ENCODE data around the gene SYDE2.
"Not testable (repeated sequence)": the region's sequence is repeated elsewhere in the genome, so short reads cannot be mapped to it uniquely, and the experiment has no call there.

Gene SYDE2

DNA sequence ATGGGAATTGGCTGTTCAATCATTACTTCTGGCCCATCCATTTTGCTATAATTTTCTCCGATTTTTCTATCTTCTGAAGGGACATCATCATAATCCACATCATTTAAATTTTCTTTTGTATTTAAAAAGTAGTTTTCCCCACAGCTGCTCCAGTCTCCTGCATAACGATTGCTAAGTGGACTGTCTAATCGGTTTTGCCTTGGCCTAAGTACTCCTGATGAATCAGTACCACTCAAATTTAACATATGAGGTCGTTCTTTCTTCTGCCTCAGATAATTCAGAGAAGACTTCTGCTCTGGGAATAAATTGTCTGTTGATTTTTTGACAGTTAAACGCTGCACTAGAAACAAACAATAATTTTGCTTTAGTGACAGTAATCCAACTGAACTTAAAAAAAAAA is 41.9 kb downstream of the SYDE2 start:
- no peak for DNase-seq

- DNase-seq, result no peak
Observed at GRCh38 chr1:85157436-85157835, 43.4 kb downstream of the SYDE2 start.

- DNase-seq, result no peak
Observed at GRCh38 chr1:85153149-85153891, 47.5 kb downstream of the SYDE2 start.

DNA sequence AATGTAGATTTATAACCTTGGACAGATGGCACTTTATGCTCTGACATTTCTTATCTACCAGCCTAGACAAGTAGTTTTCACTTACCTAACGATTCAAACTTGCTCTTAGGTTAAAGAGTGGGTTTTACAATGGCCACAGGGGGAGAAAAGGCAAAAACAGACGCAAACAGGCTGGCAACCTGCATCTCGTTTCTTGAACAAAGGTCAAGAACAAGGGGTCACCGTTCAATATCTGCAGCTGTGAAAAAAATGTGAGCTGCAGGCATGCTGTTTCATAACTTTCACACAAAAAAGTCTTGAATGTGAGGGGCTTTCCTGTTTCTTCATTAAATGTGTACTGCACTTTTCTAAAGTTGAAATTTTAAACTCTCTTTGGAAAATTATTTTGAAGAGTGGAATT is 49.4 kb downstream of the SYDE2 start:
- no peak for DNase-seq

- no peak for DNase-seq
Observed at GRCh38 chr1:85149805-85150204, 51.0 kb downstream of the SYDE2 start.

DNA sequence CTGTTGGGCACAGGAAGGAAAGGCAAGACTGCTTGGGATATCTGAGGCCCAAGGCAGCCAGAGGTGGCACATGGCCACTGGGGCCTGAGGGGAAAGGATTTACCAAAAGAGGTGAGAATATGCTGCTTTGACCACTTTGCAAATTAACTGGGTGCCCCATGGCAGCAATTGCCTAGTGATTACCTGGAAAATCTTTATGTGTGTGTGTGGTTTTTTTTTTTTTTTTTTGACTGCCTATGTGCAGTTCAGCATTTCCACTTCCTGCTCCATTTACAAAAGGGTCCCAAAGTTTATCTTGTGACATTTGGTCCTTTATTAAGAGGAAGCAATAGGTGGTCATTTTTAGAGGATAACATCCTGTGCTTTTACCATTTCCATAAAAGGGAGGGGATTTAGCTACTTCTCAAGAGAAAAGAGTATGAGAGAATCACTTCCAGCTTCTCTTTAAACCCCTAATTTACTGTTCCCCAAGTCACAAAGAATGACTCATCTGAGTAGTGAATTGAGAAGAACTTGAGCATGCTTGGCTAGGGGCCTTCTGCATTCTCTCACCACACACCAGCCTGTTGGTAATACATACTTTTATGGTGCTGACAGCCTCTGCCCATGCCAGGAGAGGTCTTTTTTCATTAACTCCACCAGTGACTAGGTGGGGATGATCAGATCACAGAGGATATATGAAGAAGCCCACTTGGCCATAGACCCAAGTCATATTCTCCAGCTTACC is 52.1 kb downstream of the SYDE2 start:
- no peak for DNase-seq

DNA sequence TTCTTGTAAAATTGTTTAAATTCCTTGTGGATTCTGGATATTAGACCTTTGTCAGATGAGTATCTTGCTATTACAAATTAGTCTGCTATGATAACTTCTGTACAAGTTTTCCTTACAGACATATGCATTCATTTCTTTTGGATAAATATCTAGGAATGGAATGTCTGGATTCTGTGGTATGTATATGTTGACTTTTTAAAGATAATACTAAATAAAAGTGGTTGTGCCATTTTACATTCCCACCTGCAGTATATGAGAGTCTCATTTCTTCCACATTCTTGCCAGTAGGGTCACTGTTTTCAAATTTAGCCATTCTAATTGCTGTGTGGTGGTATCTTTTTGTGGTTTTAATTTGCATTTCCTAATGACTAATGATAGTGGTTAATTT is 53.9 kb downstream of the SYDE2 start:
- DNase-seq, result no peak

DNA sequence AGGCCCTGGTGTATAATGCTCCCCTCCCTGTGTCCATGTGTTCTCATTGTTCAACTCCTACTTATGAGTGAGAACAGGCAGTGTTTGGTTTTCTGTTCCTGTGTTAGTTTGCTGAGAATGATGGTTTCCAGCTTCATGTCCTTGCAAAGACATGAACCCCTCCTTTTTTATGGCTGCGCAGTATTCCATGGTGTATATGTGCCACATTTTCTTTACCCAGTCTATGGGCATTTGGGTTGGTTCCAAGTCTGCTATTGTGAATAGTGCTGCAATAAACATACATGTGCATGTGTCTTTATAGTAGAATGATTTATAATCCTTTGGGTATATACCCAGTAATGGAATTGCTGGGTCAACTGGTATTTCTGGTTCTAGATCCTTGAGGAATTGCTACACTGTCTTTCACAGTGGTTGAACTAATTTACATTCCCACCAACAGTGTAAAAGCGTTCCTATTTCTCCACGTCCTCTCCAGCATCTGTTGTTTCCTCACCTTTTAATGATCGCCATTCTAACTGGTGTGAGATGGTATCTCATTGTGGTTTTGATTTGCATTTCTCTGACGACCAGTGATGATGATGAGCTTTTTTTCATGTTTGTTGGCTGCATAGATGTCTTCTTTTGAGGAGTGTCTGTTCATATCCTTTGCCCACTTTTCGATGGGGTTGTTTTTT is 54.4 kb downstream of the SYDE2 start:
- DNase-seq, result not testable (repeated sequence)

- DNase-seq, result no peak
Observed at GRCh38 chr1:85144351-85144750, 56.5 kb downstream of the SYDE2 start.

GRCh38 chr1:85142753-85143152 is 58.1 kb downstream of the SYDE2 start:
- DNase-seq, result no peak

DNA sequence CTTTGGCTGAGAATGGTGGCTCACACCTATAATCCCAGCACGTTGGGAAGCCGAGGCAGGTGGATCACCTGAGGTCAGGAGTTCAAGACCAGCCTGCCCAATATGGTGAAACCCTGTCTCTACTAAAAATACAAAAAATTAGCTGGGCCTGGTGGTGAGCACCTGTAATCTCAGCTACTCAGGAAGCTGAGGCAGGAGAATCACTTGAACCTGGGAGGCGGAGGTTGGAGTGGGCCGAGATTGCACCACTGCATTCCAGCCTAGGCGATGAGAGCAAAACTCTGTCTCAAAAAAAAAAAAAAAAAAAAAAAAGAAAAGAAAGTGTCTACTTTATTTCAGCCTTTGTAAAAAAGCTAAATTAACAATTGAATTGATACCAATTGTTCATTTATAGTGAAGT is 62.4 kb downstream of the SYDE2 start:
- DNase-seq, result not testable (repeated sequence)

DNA sequence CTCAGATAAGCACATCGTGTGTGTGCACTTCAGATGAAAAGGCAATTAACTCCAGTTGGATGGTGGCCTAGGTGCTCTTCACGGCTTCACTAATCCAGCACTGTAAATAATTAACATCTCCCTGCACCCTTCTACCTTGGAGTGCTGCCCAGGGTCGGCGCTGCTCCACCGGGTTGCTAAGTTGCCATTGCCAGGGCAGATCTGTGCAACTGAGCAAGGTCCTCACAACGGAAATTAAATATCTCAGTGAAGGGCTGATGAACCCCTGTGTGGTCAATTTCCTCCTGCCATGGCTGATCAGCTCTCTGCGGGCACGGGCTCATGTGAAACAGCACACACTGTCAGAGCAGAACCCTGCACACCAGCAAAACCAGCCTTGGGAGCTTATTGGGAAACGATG is 63.2 kb downstream of the SYDE2 start:
- DNase-seq, result peak; percentile 80

DNA sequence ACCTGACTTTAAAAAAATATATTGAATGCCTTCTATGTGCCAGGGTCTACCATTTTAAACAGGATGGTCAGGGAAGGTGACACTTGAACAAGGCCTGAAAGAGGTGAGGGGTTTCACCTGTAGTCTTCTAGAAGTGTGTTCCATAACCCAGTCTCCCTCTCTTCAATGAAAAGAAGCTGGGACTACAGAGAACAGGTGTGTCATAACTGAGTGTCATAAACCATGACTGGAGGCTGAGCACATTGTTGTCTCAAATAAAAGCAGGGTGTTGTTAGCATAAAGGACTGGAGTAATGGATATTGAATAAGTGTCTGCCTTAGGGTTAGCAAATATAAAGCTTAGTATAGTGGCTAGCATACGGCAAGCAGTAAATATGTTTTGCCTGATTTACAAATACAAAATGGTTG is 65.4 kb downstream of the SYDE2 start:
- DNase-seq, result peak; percentile 82

DNA sequence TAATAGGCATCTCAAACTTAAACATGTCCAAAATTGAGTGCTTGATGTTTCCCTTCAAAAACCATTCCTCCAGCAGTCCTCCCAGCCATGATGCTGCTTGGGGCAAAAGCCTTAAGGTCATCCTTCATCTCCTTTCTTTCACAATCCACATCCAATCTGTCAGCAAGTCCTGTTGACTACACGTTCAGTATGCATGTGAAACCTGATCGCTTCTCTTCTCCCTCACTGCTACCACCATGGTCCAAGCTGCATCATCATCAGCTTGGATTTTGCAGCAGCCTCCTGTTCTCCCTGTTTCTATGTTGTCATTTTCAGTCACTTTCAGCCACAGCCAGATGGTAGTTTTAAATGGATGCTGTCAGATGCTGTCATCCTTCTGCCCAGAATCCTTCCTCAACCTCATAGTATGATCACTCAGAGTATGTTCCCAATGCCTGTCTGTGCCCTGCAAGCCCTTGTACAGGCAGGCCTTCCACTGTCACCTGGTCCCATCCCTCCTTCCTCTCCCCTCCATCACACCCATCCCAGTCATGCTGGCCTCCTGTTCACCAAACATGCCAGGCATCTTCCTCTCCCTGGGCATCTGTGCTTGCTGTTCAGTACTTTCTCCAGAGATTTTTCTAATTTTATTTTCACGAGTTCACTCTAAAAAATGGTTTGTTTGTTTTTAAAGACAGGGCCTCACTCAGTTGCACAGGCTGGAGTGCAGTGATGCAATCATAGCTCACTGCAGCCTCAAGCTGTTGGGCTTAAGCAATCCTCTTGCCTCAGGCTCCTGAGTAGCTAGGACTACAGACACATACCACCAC is 66.0 kb downstream of the SYDE2 start:
- no peak for DNase-seq

DNA sequence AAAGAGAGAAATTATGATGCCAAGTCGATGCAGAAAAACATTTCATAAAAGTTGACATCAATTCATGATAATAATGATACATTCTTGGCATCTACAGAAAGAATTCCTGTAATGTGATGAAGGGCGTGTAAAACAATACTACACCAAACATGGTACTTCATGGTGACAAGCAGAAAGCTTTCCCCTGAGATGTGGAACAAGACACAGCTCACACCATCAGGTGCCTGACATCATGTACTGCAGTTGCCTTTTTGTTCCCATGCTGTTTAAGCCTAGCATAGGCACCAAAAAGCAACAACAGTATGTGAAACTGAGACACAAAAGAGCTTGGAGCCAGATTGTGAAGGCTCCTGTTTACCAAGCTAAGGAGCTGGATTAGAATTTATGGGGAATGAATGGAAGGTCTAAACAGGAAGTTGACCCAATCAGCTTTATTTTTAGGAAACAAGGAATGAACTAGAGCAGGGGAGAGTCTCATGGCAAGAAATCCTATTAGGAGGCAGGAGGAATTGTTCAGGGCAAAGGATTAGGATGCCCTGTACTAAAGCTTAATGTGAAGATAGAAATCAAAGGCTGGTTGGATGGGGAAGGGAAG is 67.2 kb downstream of the SYDE2 start:
- no peak for DNase-seq

- DNase-seq, result no peak
Observed at GRCh38 chr1:85132078-85132720, 68.6 kb downstream of the SYDE2 start.

GRCh38 chr1:85128316-85128715 is 72.5 kb downstream of the SYDE2 start:
- no peak for DNase-seq

GRCh38 chr1:85125891-85126290 is 74.9 kb downstream of the SYDE2 start:
- DNase-seq, result no peak

DNA sequence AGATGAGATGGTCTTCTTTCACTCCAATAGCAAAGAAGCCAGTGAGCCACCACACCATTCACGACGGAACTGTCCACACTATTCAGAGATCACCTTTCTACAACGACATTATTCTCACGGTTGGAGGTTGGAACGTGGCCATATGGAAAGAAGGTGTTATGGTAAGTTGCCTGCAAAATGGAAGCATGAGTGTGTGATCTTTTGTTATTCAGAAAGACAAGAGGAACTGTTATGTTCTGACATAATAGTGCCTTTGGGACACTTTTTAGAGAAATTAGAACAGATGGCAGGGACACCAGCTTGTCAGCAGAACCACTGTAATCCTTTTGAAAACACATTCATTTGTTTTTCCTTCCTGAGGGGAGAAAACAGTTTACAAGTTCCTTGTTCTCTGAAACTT is 76.7 kb downstream of the SYDE2 start:
- no peak for DNase-seq

- DNase-seq, result no peak
Observed at GRCh38 chr1:85122169-85122568, 78.6 kb downstream of the SYDE2 start.

- no peak for DNase-seq
Observed at GRCh38 chr1:85121744-85122143, 79.1 kb downstream of the SYDE2 start.

DNA sequence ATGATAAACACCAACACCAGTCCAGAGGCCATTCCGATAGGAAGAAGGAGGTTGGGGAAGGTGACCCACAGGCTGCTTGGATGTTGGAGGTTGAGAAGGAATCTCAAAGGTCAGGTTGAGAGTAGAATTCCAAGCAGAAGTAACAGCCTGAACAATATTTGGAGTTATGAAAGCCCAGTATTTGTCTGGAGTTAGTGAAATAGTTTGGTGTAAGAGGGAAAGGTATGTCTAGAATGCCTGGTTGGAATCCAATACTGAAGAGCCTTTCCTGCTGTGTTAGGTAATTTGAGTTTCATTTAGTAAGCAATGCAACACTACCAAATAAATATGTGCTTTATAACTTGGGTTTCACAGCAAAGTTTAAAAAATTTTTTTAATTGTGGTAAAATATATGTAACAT is 82.1 kb downstream of the SYDE2 start:
- no peak for DNase-seq

Data from NCI-H1417 treated with DMSO at 0.1 percent for 48 hours (cell line).